HG03342 (cell line): ENCODE data around the gene TC2N.
"Not testable (repeated sequence)": the region's sequence is repeated elsewhere in the genome, so short reads cannot be mapped to it uniquely, and the experiment has no call there.

ENCODE experiments used
- ATAC-seq: cut with Tn5 transposase; IDR thresholded peaks from one replicate; pipeline ENCODE4 v1.9.1; 2021; ENCODE audit warnings: mild to moderate bottlenecking, moderate library complexity; ENCODE audit not compliant: unreplicated experiment

The TC2N gene

DNA sequence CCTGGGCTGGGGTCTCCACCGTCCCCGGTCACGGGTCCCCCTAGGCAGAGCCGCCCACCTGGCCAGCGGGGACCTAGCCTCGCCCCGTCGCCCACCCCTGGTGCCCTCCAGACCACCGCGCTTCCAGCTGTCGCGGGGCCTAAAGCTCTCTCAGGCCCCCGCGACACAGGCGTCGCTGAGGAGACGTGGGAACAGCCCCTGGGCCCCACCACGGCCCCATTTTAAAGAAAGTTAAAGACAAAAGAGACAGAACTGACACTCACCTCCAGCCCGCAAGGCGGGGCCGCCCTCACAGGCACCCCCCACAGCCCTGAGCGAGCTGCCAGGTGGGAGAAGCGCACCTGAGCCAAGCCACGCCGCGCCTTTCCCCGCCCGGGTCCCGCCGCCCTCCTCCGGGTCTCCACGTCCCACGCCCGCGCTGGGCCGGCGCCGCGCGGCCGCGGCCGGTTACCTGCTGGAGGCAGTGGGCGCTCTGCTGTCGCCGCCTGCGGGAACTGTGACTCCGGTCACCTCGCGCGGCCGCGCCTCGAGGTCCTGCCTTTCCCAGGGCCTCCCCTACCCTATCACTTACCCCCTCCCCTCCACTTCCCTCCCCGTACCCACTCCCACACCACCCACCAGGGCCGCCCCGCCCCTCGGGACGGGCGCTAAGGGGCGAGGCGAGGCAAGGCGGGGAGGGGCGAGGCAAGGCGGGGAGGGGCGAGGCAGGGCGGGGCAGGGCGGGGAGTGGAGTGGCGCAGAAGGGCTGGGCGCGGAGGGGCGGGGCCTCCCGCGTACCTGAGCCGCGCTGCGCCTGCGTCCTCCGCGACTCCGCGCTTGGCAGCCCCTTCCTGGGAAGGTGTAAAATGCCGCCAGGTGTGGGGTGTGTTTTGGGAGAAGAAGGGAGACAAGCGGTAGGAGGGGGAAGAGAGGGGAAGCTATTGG is 31.2 kb downstream of the TC2N start:
- peak; percentile 69 for ATAC-seq

DNA sequence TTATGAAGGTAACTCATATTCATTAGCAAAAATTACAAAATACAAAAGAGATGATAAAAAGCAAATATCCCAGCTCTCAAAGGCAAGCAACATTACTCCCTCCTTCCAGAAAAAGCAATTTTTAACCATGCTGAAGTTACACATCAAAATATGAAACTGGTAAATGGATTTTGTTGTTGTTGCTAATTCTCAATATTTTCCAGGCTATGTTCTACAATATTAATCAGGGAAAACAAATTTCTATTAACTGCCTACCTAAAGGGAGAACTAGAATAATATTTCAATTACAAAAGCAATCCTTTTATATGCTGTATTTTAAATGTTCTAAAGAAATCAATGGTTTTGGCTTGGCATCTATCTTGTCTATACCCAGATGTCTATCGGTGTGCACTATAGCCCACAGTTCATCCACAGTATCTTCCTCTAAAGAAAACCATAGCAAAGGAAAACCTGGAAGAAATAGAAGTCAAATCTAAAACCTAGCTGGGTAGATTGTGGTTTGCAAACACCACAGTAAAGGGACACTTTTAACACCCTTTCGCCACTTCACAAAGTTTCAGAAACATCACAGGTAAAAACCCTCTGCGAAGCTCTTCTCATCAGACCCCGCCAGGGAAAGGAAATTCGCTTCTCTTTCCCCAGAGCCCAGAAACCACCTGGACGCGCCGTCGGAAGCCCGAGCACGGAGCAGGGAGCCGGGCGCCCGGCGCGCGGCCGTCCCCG is 32.0 kb downstream of the TC2N start:
- ATAC-seq: no peak

DNA sequence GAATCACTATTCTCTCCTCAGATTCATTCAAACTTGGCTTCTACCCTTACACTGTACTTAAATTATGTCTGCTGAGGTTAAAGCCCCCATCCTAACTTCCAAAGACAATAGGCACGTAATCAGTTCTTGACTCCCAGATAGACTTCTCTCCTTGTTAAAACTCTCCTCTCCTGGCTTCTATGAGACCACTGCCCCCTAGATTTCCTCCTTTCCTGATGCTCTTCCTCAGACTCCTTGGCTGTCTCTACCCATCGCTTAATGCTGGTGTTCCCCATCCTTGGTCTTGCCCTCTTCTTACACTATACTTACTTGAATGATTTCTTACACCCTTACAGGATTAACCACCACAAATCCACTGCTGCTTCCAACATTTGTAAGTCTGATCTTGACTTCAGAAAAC is 32.8 kb downstream of the TC2N start:
- ATAC-seq: no peak

DNA sequence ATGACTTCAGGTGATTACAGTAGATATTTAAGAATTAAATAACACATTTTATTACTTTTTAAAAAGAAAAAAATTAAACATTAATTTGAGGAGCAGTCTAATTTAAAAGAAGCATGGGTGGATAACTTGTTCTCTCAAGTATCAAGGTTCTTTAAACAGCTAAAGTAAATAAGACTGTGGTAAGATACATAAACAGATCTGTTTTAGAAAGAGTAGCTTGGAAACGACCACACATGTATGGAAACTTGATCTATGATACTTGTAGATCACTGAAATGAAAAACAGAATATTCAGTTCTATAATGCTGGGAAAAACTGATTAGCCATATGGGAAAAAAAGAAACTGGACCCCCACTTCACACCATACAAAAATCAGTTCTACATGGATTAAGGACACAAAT is 36.0 kb downstream of the TC2N start:
- no peak for ATAC-seq

DNA sequence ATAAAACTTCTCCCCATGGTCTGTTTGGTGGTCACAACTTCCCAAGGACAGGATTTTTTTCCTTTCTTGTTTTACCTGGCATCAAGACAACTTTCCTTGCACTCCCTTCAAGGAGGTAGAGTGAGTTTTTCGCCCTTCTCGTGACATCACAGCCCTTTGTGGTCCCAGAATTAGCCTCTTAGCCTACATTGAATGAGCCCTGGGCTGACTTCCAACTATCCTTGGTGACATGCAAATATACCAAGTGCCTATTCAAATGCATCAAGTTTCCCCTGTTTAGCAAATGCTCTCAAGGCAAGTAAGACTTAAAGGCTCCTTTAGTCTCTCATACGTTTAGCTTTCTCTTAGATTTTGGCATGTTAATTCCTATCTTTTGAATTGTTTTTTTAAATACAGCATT is 36.6 kb downstream of the TC2N start:
- peak; percentile 88 for ATAC-seq

DNA sequence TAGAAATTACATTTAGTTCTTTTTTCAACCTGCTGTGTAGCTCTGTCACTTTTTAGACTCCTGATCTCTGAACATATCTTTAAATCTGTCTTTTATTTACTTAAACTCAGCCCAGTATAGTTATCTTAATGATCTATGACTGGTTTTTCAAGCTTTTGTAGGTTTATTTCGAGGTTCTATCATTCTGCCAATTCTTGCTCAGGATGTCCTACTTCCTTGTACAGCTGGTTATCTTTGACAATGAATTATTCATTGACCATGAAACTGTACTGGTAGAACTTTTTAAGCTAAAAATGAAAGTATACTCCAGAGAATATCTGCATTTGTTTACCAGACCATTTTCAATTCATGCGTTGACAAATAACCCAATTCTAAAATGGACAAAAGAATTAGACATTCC is 37.8 kb downstream of the TC2N start:
- ATAC-seq: no peak

DNA sequence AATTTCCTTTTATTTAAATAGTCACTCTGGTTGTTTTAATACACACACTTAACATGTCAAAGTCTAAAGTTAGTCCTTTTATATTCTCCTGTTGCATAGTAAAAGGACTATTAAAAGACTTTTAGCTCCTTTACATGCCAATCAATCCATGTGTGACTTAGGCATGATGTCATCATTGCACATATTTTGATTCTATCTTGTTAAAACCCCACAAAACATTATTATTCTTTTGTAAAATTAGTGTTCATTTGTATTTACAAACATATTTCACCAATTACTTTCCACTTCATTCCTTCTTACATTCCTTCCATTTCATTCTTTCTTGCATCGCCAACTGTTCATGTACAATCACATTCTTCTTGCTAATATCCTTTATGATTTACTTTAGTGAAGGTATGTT is 39.6 kb downstream of the TC2N start:
- ATAC-seq: no peak

DNA sequence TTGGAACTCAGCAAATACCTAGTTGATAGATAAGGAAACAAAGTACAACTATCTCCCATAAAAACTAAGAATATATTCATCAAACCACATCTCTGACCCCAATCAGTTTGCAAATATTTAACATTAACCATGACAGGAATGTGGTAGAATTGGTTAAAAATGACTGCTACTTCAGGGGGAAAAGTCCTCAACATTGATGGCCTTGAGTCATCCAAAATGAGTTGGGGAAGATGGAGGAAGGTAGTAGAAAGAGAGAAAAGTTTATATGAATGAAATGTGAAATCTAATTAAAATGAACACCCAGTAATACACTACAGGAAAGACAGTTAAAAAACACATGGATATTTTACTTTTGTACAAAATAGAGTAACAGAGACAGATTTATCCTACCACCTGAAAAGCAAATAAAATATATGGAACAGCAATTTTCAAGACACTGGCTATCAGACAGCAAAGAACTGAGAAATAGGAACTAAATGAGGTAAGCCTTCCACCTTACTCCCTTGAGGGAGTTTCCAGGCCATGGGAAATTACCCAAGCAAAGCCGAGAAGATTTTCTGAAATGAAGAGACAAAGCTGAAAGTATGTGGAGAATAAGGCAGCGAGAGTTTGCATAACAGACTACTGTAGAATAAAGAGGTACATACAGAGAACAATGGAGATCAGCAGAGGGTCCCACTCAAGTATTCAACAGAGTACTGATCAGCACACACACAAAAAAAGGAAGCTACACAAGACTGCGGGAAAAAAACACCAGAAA is 49.6 kb downstream of the TC2N start:
- peak; percentile 64 for ATAC-seq

DNA sequence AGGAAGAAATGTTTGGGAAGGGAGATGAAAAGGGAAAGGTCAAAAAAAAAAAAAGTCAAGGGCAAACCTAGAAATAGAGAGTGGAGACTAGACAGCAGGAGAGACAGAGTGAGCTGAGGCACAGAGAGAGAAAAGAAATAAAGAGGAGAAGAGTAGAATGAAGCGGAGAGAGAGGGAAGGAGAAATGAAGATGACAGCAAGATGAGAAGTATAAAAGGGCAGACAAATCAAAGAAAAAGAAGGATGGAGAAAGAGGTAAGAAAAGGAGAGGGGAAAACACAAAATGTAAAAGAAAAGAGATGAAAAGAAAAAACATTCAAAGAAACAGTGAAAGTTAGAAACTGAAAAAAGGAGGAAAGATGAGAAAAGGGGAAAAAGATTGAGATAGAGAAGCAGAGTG is 53.0 kb downstream of the TC2N start:
- no peak for ATAC-seq

DNA sequence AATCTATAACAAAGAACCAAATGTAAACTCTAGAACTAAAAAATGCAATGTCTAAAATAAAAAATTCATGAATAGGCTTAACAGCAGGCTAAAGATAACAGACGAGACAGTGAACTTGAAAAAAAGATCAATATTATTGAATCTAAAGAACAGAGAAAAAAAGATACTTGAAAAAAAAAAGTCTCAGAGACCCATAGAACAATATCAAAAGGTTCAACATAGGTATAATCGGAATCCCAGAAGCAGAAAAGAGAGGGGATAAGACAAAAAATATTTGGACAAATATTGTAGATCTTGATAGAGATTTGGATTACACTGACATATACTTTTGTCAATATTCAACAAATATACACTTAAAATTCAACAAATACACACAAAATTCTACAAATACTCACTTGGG is 56.6 kb downstream of the TC2N start:
- ATAC-seq: no peak

DNA sequence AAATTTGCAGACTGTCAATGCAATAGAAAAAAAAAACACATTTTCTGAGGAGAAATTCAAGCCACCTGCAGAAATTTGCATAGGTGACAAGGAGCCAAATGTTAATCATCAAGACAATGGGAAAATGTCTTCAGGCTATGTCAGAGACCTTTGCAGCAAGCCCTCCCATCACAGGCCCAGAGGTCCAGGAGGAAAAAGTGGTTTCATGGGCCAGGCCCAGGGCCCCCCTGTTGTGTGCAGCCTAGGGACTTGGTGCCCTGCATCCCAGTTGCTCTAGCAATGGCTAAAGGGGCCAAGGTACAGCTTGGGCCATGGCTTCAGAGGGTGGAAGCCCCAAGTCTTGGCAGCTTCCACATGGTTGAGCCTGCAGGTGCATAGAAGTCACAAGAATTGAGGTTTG is 60.6 kb downstream of the TC2N start:
- ATAC-seq: no peak

DNA sequence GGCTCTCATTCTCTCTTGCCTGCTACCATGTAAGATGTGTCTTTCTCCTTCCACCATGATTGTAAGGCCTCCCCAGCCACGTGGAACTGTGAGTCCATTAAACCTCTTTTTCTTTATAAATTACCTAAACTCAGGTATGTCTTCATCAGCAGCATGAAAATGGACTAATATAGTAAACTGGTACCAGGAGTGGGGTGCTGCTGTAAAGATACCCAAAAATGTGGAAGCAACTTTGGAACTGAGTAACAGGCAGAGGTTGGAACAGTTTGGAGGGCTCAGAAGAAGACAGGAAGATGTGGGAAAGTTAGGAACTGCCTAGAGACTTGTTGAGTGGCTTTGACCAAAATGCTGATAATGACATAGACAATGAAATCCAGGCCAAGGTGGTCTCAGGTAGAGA is 61.2 kb downstream of the TC2N start:
- ATAC-seq: not testable (repeated sequence)

DNA sequence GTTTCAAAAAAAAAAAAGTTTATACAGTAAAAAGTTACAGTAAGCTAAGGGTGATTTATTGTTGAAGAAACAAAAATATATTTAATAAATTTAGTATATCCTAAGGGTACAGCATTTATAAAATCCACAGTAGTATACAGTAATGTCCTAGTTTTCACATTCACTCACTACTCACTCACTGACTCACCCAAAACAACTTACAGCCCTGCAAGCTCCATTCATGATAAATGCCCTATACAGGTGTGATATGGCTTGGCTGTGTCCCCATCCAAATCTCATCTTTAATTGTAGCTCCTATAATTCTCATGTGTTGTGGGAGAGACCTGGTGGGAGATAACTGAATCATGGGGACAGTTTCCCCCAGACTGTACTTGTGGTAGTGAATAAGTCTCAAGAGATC is 61.7 kb downstream of the TC2N start:
- ATAC-seq: no peak

DNA sequence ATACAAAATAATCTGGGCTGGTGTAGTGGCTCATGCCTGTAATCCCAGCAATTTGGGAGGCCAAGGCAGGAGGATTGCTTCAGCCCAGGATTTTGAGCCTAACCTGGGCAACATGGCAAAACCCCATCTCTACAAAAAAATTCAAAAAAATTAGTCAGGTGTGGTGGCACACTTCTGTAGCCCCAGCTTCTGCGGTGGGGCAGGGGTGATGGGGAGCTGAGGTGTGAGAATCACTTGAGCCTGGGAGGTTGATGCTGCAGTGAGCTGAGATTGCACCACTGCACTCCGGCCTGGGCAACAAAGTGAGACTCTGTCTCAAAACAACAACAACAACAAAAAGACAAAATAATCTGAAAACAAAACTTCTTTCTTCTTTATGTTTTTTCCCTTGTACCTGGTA is 66.0 kb downstream of the TC2N start:
- ATAC-seq: no peak

DNA sequence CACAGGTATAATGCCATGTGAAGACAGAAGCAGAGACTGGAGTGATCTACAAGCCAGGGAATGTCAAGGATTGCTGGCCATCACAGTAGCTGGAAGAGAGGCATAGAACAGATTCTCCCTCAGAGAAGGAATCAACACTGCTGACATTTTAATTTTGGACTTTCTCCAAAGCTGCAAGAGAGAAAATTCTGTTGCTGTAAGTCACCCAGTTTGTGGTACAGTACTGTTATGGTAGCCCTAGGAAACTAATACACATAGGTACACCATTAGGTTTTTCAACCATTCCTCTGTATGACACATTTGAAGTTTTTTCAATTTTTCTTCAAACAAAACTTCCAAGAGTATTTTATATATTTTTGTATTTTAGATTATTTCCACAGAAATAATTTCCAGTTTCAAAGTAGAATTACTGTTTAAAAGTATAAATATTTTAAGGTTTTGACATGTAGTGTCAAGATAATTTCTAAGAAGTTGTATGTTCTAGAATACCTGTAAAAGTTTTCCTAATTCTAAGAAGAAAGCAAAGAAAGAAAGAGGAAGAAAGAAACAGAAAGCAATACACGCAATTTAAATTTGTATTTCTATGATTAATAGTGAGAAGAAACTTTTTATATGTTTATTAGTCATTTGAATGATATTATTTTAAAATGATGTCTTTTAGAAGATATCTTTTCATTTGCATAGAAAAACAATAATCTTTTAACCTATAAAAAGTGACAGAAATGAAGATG is 70.6 kb downstream of the TC2N start:
- ATAC-seq: no peak

DNA sequence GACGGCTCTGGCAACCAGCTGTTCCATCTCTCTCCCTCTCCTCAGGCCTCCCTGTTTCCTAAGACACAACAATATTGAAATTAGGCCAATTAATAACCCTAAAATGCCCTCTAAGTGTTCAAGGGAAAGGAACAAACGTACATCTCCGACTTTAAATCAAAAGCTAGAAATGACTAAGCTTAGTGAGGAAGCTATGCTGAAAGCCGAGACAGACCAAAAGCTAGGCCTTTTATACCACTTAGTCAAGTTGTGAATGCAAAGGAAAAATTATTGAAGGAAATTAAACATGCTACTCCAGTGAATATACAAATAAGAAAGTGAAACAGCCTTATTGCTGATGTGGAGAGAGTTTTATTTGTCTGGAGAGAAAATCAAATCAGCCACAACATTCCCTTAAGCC is 73.6 kb downstream of the TC2N start:
- ATAC-seq: no peak

DNA sequence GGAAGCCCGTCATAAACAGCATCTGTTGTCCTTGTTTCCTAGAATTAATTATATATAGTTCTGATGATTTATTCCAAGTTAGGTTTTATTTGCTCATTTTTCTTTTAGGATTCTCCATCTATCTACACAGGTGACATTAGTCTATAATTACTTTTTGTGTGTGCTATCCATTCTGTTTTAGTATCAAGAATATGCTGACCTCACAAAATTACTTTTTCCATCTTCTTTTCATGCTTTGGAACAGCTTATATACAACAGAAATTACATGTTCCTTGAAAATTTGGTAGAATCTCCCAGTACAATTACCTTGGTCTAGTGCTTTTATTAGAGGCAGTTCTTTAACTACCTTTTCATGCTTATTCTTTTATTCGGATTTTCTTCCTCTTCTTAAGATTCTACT is 81.1 kb downstream of the TC2N start:
- no peak for ATAC-seq

DNA sequence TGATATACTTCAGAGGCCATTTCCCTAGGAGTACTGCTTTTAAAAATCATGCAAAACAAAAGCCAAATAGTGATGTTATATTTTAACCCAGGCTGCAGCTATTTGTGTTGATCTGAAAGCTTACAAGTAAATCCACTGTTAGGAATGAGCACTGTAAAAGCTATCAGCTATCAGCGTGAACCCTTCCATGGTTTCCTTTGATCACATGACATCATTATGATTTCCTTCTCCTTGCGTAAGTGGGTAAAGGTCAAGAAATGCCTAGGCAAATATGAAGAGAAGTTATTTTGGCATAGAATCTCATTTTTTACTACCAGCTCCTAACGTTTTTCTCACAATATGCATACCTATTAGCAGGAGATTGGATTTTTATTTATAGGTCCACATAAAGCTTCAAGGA is 86.9 kb downstream of the TC2N start:
- ATAC-seq: no peak

DNA sequence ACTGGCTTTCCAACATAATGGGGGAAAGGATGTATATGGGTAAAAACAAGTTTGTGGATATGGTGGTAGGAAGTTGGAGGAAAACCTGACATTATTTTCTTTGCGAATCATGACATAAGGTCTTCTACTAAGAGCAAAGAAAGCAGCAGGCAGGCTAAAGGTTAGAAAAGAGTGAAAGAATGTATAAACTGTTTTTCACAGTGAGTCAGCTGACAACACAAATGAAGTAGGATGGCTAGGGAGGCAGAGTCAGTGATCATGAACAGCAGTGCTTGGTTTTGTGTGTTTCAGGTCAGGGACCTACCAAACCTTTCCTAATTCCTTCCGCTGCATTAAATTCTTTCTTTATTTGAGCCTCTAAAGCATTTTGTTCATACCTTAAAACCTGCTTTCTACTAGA is 89.1 kb downstream of the TC2N start:
- ATAC-seq: no peak

DNA sequence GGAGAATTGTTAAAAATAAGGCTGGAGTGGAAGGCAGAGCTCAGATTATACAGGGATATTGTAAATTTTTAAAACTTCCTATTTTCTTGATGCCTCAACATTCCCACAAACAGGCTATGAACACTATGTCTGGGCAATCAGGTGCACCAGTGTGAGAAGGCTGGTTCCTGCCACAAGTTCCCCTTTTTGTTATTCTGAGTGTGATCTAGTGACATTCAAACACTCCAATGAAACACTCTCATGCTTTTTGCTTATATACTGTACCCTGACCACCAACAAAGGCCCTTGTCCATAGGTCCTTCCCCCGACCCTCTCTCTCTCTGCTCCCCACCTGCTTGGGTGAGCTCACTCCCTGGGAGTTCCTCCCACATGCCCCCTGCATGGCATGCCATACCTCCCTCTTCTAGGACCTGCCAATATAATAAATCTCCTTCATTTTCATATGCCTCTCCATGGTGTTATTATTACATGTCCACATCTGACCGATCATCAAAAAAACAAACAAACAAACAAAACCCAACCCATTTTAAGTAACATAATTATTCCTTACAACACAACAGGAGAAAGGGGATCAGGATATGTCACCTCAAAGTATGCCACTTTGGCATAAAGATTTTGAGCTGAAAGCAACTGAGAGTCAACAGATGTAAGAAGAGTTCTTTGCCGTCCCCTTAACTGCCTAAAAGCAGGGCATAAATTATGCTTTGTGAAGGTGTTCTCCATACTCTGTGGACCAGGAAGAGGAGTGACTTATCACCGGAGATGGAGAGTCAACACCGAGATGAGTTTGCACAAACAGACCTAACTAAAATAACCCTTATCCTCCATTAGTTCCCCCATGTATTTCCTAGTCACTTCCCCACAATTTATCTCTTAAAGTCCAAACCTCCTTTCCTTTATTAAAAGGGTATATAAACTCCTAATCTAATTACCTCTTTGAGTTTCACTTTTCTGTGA is 92.9 kb downstream of the TC2N start:
- ATAC-seq: peak; percentile 77
